HEK293 (cell line): ENCODE data around the gene GOLT1A.

ENCODE experiments used
- CTCF ChIA-PET: fragments of 350-600 bp; formaldehyde crosslinking; extraction: SDS; loops from one replicate; lab custom pipeline; 2021; ENCODE audit warnings: antibody characterized with exemption; lab: Yijun Ruan, JAX
- POLR2A ChIA-PET: fragments of 300-600 bp; formaldehyde crosslinking; extraction: SDS; loops from one replicate; lab custom pipeline; 2020; ENCODE audit warnings: antibody characterized with exemption, inconsistent platforms; lab: Yijun Ruan, JAX
- H3K27ac ChIP-seq: fragments of 200-500 bp; sonication (Bioruptor generic); 2 replicates; pipeline ENCODE4 v1.5.1; 2014; ENCODE audit warnings: low read depth, low read length, control low read depth, inconsistent platforms; ENCODE audit errors: extremely low read depth
- H3K36me3 ChIP-seq, 2 experiments: fragments of 200-500 bp in 1 of 2; sonication (Bioruptor generic) in 1 of 2; 1 replicate in 1 of 2; 2 replicates in 1 of 2; pipeline ENCODE4 v1.5.1; 2014 to 2017; ENCODE audit warnings: inconsistent platforms in 2 of 2, low read length in 2 of 2; ENCODE audit not compliant: control insufficient read depth in 2 of 2, insufficient read depth in 1 of 2
- H3K4me1 ChIP-seq: fragments of 200-500 bp; sonication (Bioruptor generic); 2 replicates; pipeline ENCODE4 v1.5.1; 2014; ENCODE audit warnings: mild to moderate bottlenecking, low read length, inconsistent platforms; ENCODE audit not compliant: control insufficient read depth, insufficient read depth
- H3K4me3 ChIP-seq: 2 replicates; pipeline ENCODE4 v1.5.1; 2011; ENCODE audit warnings: low read depth, mild to moderate bottlenecking, control low read depth, low read length, moderate library complexity
- H3K9me3 ChIP-seq: fragments of 200-500 bp; sonication (Bioruptor generic); 2 replicates; pipeline ENCODE4 v1.5.1; 2014; ENCODE audit warnings: low read depth, low read length, inconsistent platforms; ENCODE audit not compliant: control insufficient read depth, insufficient read depth
- ATF2 ChIP-seq: fragments of 450-650 bp; formaldehyde crosslinking; IDR thresholded peaks from 2 replicates; pipeline ENCODE4 v1.5.1; 2016; ENCODE audit warnings: missing biosample characterization, missing genetic modification characterization, low read depth
- KLF1 ChIP-seq: fragments of 450-650 bp; formaldehyde crosslinking; IDR thresholded peaks from 2 replicates; pipeline ENCODE4 v1.5.1; 2016; ENCODE audit warnings: missing biosample characterization, missing genetic modification characterization
- OSR2 ChIP-seq: fragments of 450-650 bp; formaldehyde crosslinking; IDR thresholded peaks from 2 replicates; pipeline ENCODE4 v1.5.1; 2016; ENCODE audit warnings: missing biosample characterization, missing genetic modification characterization
- ZFHX2 ChIP-seq: fragments of 450-650 bp; formaldehyde crosslinking; conservative IDR thresholded peaks from 2 replicates; pipeline ENCODE4 v1.5.1; 2016; ENCODE audit warnings: missing biosample characterization, missing genetic modification characterization
- ZIC2 ChIP-seq: fragments of 450-650 bp; formaldehyde crosslinking; IDR thresholded peaks from 2 replicates; pipeline ENCODE4 v1.5.1; 2016; ENCODE audit warnings: missing biosample characterization, missing genetic modification characterization
- ZNF112 ChIP-seq: fragments of 450-650 bp; formaldehyde crosslinking; IDR thresholded peaks from 2 replicates; pipeline ENCODE4 v1.5.0; 2017; ENCODE audit warnings: missing biosample characterization, missing genetic modification characterization
- ZNF132 ChIP-seq: fragments of 450-650 bp; formaldehyde crosslinking; IDR thresholded peaks from 2 replicates; pipeline ENCODE4 v1.5.1; 2017; ENCODE audit warnings: missing biosample characterization, missing genetic modification characterization, borderline replicate concordance
- ZNF280C ChIP-seq: fragments of 450-650 bp; formaldehyde crosslinking; IDR thresholded peaks from 2 replicates; pipeline ENCODE4 v1.5.1; 2016; ENCODE audit warnings: missing biosample characterization, missing genetic modification characterization
- ZNF324 ChIP-seq: fragments of 450-650 bp; formaldehyde crosslinking; IDR thresholded peaks from 2 replicates; pipeline ENCODE4 v1.5.1; 2016; ENCODE audit warnings: missing biosample characterization, missing genetic modification characterization
- ZNF571 ChIP-seq: fragments of 450-650 bp; formaldehyde crosslinking; IDR thresholded peaks from 2 replicates; pipeline ENCODE4 v1.5.0; 2017; ENCODE audit warnings: missing biosample characterization, missing genetic modification characterization
- TF ChIP-seq, protein P1 (sequence below): fragments of 450-650 bp; formaldehyde crosslinking; IDR thresholded peaks from 2 replicates; pipeline ENCODE4 v1.5.1; 2016; ENCODE audit warnings: missing biosample characterization, missing genetic modification characterization

Gene GOLT1A

GRCh38 chr1:204180133-204180532 lies 33.7 kb downstream of the GOLT1A start:
- Histone ChIP-seq H3K36me3 (no peaks in the 10 kb centered on the region), H3K4me3 (no peak overlapping the region), H3K27ac (no peak overlapping the region), H3K4me1 (no peaks in the 10 kb centered on the region), H3K9me3 (no peaks in the 10 kb centered on the region)
- ChIA-PET POLR2A (no interaction called here), CTCF (interaction anchor here (0.8 to 1.4 kb wide), 3 partner anchors 13 to 218 kb away, joined by 3 to 5 read pairs (median 4); no protein-coding TSS in a partner anchor)
- TF ChIP-seq ZIC2 (tag by site-specific recombination) (peak; percentile 55), ZNF132 (tag by site-specific recombination) (no peak)

GRCh38 chr1:204178487-204179281 lies 35.1 kb downstream of the GOLT1A start:
- H3K9me3 ChIP-seq = no peaks in the 10 kb centered on the region
- no peaks in the 10 kb centered on the region for H3K4me1 ChIP-seq
- POLR2A ChIA-PET = no interaction called here
- H3K27ac ChIP-seq = no peak overlapping the region
- no peak for TF ChIP-seq ZNF112 (tag by site-specific recombination)
- peak; percentile 50; the same call in 1 of the 2 replicates for TF ChIP-seq ZIC2 (tag by site-specific recombination)
- TF ChIP-seq ZNF324 (tag by site-specific recombination) = no peak
- no peak for TF ChIP-seq OSR2
- TF ChIP-seq, protein P1, sequence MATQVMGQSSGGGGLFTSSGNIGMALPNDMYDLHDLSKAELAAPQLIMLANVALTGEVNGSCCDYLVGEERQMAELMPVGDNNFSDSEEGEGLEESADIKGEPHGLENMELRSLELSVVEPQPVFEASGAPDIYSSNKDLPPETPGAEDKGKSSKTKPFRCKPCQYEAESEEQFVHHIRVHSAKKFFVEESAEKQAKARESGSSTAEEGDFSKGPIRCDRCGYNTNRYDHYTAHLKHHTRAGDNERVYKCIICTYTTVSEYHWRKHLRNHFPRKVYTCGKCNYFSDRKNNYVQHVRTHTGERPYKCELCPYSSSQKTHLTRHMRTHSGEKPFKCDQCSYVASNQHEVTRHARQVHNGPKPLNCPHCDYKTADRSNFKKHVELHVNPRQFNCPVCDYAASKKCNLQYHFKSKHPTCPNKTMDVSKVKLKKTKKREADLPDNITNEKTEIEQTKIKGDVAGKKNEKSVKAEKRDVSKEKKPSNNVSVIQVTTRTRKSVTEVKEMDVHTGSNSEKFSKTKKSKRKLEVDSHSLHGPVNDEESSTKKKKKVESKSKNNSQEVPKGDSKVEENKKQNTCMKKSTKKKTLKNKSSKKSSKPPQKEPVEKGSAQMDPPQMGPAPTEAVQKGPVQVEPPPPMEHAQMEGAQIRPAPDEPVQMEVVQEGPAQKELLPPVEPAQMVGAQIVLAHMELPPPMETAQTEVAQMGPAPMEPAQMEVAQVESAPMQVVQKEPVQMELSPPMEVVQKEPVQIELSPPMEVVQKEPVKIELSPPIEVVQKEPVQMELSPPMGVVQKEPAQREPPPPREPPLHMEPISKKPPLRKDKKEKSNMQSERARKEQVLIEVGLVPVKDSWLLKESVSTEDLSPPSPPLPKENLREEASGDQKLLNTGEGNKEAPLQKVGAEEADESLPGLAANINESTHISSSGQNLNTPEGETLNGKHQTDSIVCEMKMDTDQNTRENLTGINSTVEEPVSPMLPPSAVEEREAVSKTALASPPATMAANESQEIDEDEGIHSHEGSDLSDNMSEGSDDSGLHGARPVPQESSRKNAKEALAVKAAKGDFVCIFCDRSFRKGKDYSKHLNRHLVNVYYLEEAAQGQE (tag by site-specific recombination) = peak; percentile 77
- CTCF ChIA-PET = interaction anchor here (0.6 to 1.7 kb wide), 6 partner anchors 11 to 185 kb away, joined by 3 to 8 read pairs (median 4); no protein-coding TSS in a partner anchor
- H3K36me3 ChIP-seq = no peaks in the 10 kb centered on the region
- H3K4me3 ChIP-seq = no peak overlapping the region

DNA sequence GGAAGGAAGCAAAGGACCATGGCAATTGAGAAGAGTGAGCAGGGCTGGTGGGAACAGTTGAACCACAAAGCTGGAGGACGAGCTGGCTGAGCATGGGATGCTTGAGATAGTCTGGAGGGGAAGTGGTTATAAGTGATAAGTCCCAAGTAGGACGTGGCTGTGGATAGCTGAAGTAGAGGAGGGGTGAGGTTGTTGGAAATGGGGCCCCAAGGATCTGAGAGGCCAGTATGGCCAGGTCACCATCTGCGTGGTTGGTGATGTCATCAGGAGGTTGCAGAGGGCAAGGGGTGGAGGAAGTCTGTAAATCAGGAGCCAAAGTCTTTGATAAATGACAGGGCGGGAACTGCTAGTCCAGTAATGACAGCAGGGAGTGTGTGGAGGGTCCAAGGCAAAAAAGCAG lies 36.7 kb downstream of the GOLT1A start:
- no peak for TF ChIP-seq ZNF280C (tag by site-specific recombination)
- no peak for TF ChIP-seq KLF1 (tag by site-specific recombination)
- TF ChIP-seq ZNF571 (tag by site-specific recombination) = no peak
- TF ChIP-seq ZFHX2 = no peak
- 0 out of 2 replicates have a peak, but pooled peaks have one; percentile 29 for TF ChIP-seq ATF2 (tag by site-specific recombination)
- no peaks in the 10 kb centered on the region for H3K9me3 ChIP-seq
- H3K4me3 ChIP-seq = no peak overlapping the region
- ChIA-PET CTCF (interaction anchor here (0.7 to 1.7 kb wide), 4 partner anchors 15 to 313 kb away, joined by 3 to 7 read pairs (median 4); no protein-coding TSS in a partner anchor), POLR2A (no interaction called here)
- H3K4me1 ChIP-seq = no peaks in the 10 kb centered on the region
- no peaks in the 10 kb centered on the region for H3K36me3 ChIP-seq
- no peak overlapping the region for H3K27ac ChIP-seq
